ENCODE data around the gene COL18A1.

Gene COL18A1

GRCh38 chr21:45457161-45457831 is 52.3 kb downstream of the COL18A1 start:
- no peak for DNase-seq

GRCh38 chr21:45457832-45458172 is 52.8 kb downstream of the COL18A1 start:
- no peak for DNase-seq

GRCh38 chr21:45458281-45459170 is 53.6 kb downstream of the COL18A1 start:
- no peak for DNase-seq

- no peak for DNase-seq
Observed at GRCh38 chr21:45459171-45460010, 54.4 kb downstream of the COL18A1 start.

GRCh38 chr21:45460011-45460565 is 55.1 kb downstream of the COL18A1 start:
- no peak for DNase-seq

- no peak for DNase-seq
Observed at GRCh38 chr21:45460611-45461368, 55.8 kb downstream of the COL18A1 start.

GRCh38 chr21:45461369-45461750 is 56.4 kb downstream of the COL18A1 start:
- DNase-seq = no peak

GRCh38 chr21:45461806-45462341 is 56.9 kb downstream of the COL18A1 start:
- DNase-seq = no peak

GRCh38 chr21:45463871-45464270 is 58.9 kb downstream of the COL18A1 start:
- DNase-seq = no peak

- DNase-seq = no peak
Observed at GRCh38 chr21:45464309-45464708, 59.3 kb downstream of the COL18A1 start.

GRCh38 chr21:45465105-45465504 is 60.1 kb downstream of the COL18A1 start:
- no peak for DNase-seq

GRCh38 chr21:45465611-45466329 is 60.8 kb downstream of the COL18A1 start:
- no peak for DNase-seq

GRCh38 chr21:45466330-45467220 is 61.6 kb downstream of the COL18A1 start:
- no peak for DNase-seq

GRCh38 chr21:45467221-45467779 is 62.3 kb downstream of the COL18A1 start:
- DNase-seq = no peak

- no peak for DNase-seq
Observed at GRCh38 chr21:45468051-45468970, 63.3 kb downstream of the COL18A1 start.

- no peak for DNase-seq
Observed at GRCh38 chr21:45468971-45469272, 64.0 kb downstream of the COL18A1 start.

GRCh38 chr21:45469273-45470086 is 64.5 kb downstream of the COL18A1 start:
- DNase-seq = no peak

- no peak for DNase-seq
Observed at GRCh38 chr21:45470087-45470515, 65.1 kb downstream of the COL18A1 start.

Data from suppressor macrophage treated with lipopolysaccharide for 1 hour (primary cell).